IgD-negative memory B cell (primary cell): ENCODE data around the gene CYS1. TPM values are rescaled to one million over a fixed set of nuclear protein-coding genes. Genes with fewer than 3 reads are reported as not detected.
A peak's percentile ranks its signal among the peaks of the same experiment; 100 is the strongest.

Experiments used
- H3K27ac Mint-ChIP-seq, 3 donors: one replicate each; pipeline ENCODE4 v1.8.0; 2020 to 2022; ENCODE audit warnings: mild to moderate bottlenecking in 3 of 3, mixed read lengths in 3 of 3, moderate library complexity in 1 of 3
- H3K27me3 Mint-ChIP-seq: one replicate; pipeline ENCODE4 v1.8.0; 2021; ENCODE audit warnings: mixed read lengths
- H3K36me3 Mint-ChIP-seq: one replicate; pipeline ENCODE4 v1.8.0; 2020; ENCODE audit warnings: mild to moderate bottlenecking, mixed read lengths
- H3K4me1 Mint-ChIP-seq, 3 donors: one replicate each; pipeline ENCODE4 v1.8.0; 2020 to 2022; ENCODE audit warnings: mixed read lengths in 3 of 3, mild to moderate bottlenecking in 1 of 3
- H3K4me3 Mint-ChIP-seq, 4 donors: one replicate each; pipeline ENCODE4 v1.8.0; 2020 to 2022; ENCODE audit warnings: mild to moderate bottlenecking in 4 of 4, mixed read lengths in 4 of 4, moderate library complexity in 3 of 4
- H3K9me3 Mint-ChIP-seq, 3 donors: one replicate each; pipeline ENCODE4 v1.8.0; 2020 to 2021; ENCODE audit warnings: mixed read lengths in 3 of 3, mild to moderate bottlenecking in 1 of 3
- polyA plus RNA-seq: library from polyadenylated mRNA; unstranded; fragments of 300-500 nt; fragmentation: Illumina TruSeq; gene quantifications from one replicate; pipeline ENCODE4 v1.2.3, GENCODE V29; 2021

CYS1 gene
- polyA plus RNA-seq, 1 donor from 2014 or later: not detected

GRCh38 chr2:10056439-10056838, 23.8 kb downstream of the CYS1 start:
- Mint-ChIP-seq H3K4me1 (peaks cover 0 to 4% (median 2%) of the 10 kb centered on the region in 3 donors), H3K27ac (no peak overlapping the region), H3K9me3 (no peaks in the 10 kb centered on the region), H3K27me3 (peaks cover 1% of the 10 kb centered on the region), H3K4me3 (no peak overlapping the region), H3K36me3 (peaks cover 2% of the 10 kb centered on the region)

- Mint-ChIP-seq H3K27ac (peak overlapping the region in 1 of 3 donors; percentile 57), H3K36me3 (peaks cover 2% of the 10 kb centered on the region), H3K9me3 (no peaks in the 10 kb centered on the region), H3K4me1 (peaks cover 0 to 4% (median 2%) of the 10 kb centered on the region in 3 donors), H3K4me3 (no peak overlapping the region), H3K27me3 (no peaks in the 10 kb centered on the region)
Measured at GRCh38 chr2:10054976-10055375, 25.2 kb downstream of the CYS1 start.

- Mint-ChIP-seq H3K27me3 (no peaks in the 10 kb centered on the region), H3K9me3 (no peaks in the 10 kb centered on the region), H3K27ac (peak overlapping the region in 1 of 3 donors; percentile 6), H3K4me3 (no peak overlapping the region), H3K36me3 (peaks cover 2% of the 10 kb centered on the region), H3K4me1 (peaks cover 0 to 6% (median 2%) of the 10 kb centered on the region in 3 donors)
Measured at GRCh38 chr2:10054424-10054823, 25.8 kb downstream of the CYS1 start.

GRCh38 chr2:10053351-10053750, 26.9 kb downstream of the CYS1 start:
- peaks cover 4 to 6% (median 6%) of the 10 kb centered on the region in 3 donors for H3K4me1 Mint-ChIP-seq
- H3K27me3 Mint-ChIP-seq: no peaks in the 10 kb centered on the region
- H3K36me3 Mint-ChIP-seq: peaks cover 2% of the 10 kb centered on the region
- no peak overlapping the region for H3K4me3 Mint-ChIP-seq
- H3K27ac Mint-ChIP-seq: no peak overlapping the region
- H3K9me3 Mint-ChIP-seq: no peaks in the 10 kb centered on the region

- no peak overlapping the region for H3K4me3 Mint-ChIP-seq
- no peaks in the 10 kb centered on the region for H3K27me3 Mint-ChIP-seq
- peak overlapping the region in 1 of 3 donors; percentile 31 for H3K27ac Mint-ChIP-seq
- peaks cover 3% of the 10 kb centered on the region for H3K36me3 Mint-ChIP-seq
- peaks cover 4 to 8% (median 8%) of the 10 kb centered on the region in 3 donors for H3K4me1 Mint-ChIP-seq
- H3K9me3 Mint-ChIP-seq: no peaks in the 10 kb centered on the region
Measured at GRCh38 chr2:10052216-10052615, 28.0 kb downstream of the CYS1 start.

GRCh38 chr2:10048501-10049171, 31.6 kb downstream of the CYS1 start:
- H3K4me3 Mint-ChIP-seq: peak overlapping the region in 1 of 4 donors; percentile 61
- peaks cover 2% of the 10 kb centered on the region for H3K36me3 Mint-ChIP-seq
- no peaks in the 10 kb centered on the region for H3K27me3 Mint-ChIP-seq
- H3K9me3 Mint-ChIP-seq: no peaks in the 10 kb centered on the region
- peaks cover 7 to 24% (median 19%) of the 10 kb centered on the region in 3 donors for H3K4me1 Mint-ChIP-seq
- peak overlapping the region in 2 of 3 donors; percentile 55 to 90 for H3K27ac Mint-ChIP-seq

- H3K27ac Mint-ChIP-seq: peak overlapping the region in 2 of 3 donors; percentile 90 to 95
- no peaks in the 10 kb centered on the region for H3K27me3 Mint-ChIP-seq
- H3K4me1 Mint-ChIP-seq: peaks cover 7 to 25% (median 19%) of the 10 kb centered on the region in 3 donors
- peaks cover 2% of the 10 kb centered on the region for H3K36me3 Mint-ChIP-seq
- no peaks in the 10 kb centered on the region for H3K9me3 Mint-ChIP-seq
- H3K4me3 Mint-ChIP-seq: peak overlapping the region in 1 of 4 donors; percentile 87
Measured at GRCh38 chr2:10047616-10048500, 32.4 kb downstream of the CYS1 start.

GRCh38 chr2:10046931-10047330, 33.3 kb downstream of the CYS1 start:
- Mint-ChIP-seq H3K27me3 (no peaks in the 10 kb centered on the region), H3K36me3 (peaks cover 2% of the 10 kb centered on the region), H3K4me1 (peaks cover 7 to 29% (median 21%) of the 10 kb centered on the region in 3 donors), H3K4me3 (peak overlapping the region in 1 of 4 donors; percentile 87), H3K9me3 (no peaks in the 10 kb centered on the region), H3K27ac (peak overlapping the region in 2 of 3 donors; percentile 83 to 95)

- Mint-ChIP-seq H3K27me3 (no peaks in the 10 kb centered on the region), H3K36me3 (peaks cover 2% of the 10 kb centered on the region), H3K4me1 (peaks cover 9 to 31% (median 22%) of the 10 kb centered on the region in 3 donors), H3K27ac (peak overlapping the region; percentile 64 to 97 (median 95)), H3K4me3 (peak overlapping the region in 3 of 4 donors; percentile 50 to 87 (median 82)), H3K9me3 (no peaks in the 10 kb centered on the region)
Measured at GRCh38 chr2:10045561-10046355, 34.5 kb downstream of the CYS1 start.

- Mint-ChIP-seq H3K4me1 (peaks cover 14 to 39% (median 23%) of the 10 kb centered on the region in 3 donors), H3K36me3 (peaks cover 2% of the 10 kb centered on the region), H3K27ac (peak overlapping the region; percentile 95 to 97 (median 95)), H3K9me3 (no peaks in the 10 kb centered on the region), H3K4me3 (peak overlapping the region; percentile 76 to 94 (median 90)), H3K27me3 (no peaks in the 10 kb centered on the region)
Measured at GRCh38 chr2:10043906-10044601, 36.2 kb downstream of the CYS1 start.

- H3K9me3 Mint-ChIP-seq: no peaks in the 10 kb centered on the region
- peak within 1 kb of the TSS; percentile 80 to 95 (median 94) for H3K4me3 Mint-ChIP-seq
- H3K4me1 Mint-ChIP-seq: peaks cover 12 to 38% (median 27%) of the 10 kb centered on the region in 3 donors
- peak within 1 kb of the TSS; percentile 95 to 97 (median 97) for H3K27ac Mint-ChIP-seq
- peaks cover 2% of the 10 kb centered on the region for H3K36me3 Mint-ChIP-seq
- H3K27me3 Mint-ChIP-seq: no peaks in the 10 kb centered on the region
Measured at GRCh38 chr2:10043256-10043905, 36.8 kb downstream of the CYS1 start, which contains the start of gene KLF11. TSS of gene KLF11 (plus strand) at chr2:10043550. CDS start at chr2:10043717, 167 bp downstream.

- Mint-ChIP-seq H3K27me3 (no peaks in the 10 kb centered on the region), H3K4me3 (peak overlapping the region; percentile 80 to 95 (median 94)), H3K27ac (peak overlapping the region; percentile 93 to 97 (median 95)), H3K4me1 (peaks cover 12 to 37% (median 25%) of the 10 kb centered on the region in 3 donors), H3K36me3 (peaks cover 2% of the 10 kb centered on the region), H3K9me3 (no peaks in the 10 kb centered on the region)
Measured at GRCh38 chr2:10042301-10043161, 37.7 kb downstream of the CYS1 start.

- peak overlapping the region in 3 of 4 donors; percentile 94 to 95 (median 95) for H3K4me3 Mint-ChIP-seq
- H3K9me3 Mint-ChIP-seq: no peaks in the 10 kb centered on the region
- H3K36me3 Mint-ChIP-seq: no peaks in the 10 kb centered on the region
- peaks cover 10 to 31% (median 22%) of the 10 kb centered on the region in 3 donors for H3K4me1 Mint-ChIP-seq
- peak overlapping the region in 2 of 3 donors; percentile 77 to 95 for H3K27ac Mint-ChIP-seq
- H3K27me3 Mint-ChIP-seq: no peaks in the 10 kb centered on the region
Measured at GRCh38 chr2:10041711-10042110, 38.5 kb downstream of the CYS1 start.
